HFFc6 (cell line): ENCODE measurements around the gene RCL1. TPM values are rescaled to one million over a fixed set of nuclear protein-coding genes. Genes with fewer than 3 reads are reported as not detected.

Source experiments
- DNase-seq: peaks from one replicate; pipeline ENCODE4 v3.0.0-alpha.2; 2018
- H3K27ac Mint-ChIP-seq: 2 replicates; pipeline ENCODE4 v1.8.0; 2020; ENCODE audit warnings: mild to moderate bottlenecking, mixed read lengths
- H3K27me3 Mint-ChIP-seq: 2 replicates; pipeline ENCODE4 v1.8.0; 2021; ENCODE audit warnings: mild to moderate bottlenecking, moderate library complexity, mixed read lengths; ENCODE audit not compliant: insufficient read depth
- H3K36me3 Mint-ChIP-seq: 2 replicates; pipeline ENCODE4 v1.8.0; 2021; ENCODE audit warnings: low read depth, mixed read lengths
- H3K4me1 Mint-ChIP-seq: 2 replicates; pipeline ENCODE4 v1.8.0; 2020; ENCODE audit warnings: low read depth, mixed read lengths
- H3K4me3 Mint-ChIP-seq: 2 replicates; pipeline ENCODE4 v1.8.0; 2020; ENCODE audit warnings: mild to moderate bottlenecking, moderate library complexity, mixed read lengths
- H3K9me3 Mint-ChIP-seq: 2 replicates; pipeline ENCODE4 v1.8.0; 2020; ENCODE audit warnings: mild to moderate bottlenecking, mixed read lengths
- CTCF ChIP-seq: fragments of 200-600 bp; sonication (generic); IDR thresholded peaks from 2 replicates; pipeline ENCODE4 v1.5.0; 2021; ENCODE audit warnings: antibody characterized with exemption, mild to moderate bottlenecking
- total RNA-seq, 6 experiments: library from RNA; stranded (reverse); fragmentation: NEBNext Ultra II Directional; extraction: Animal tissue kit (Norgen Biotek cat#: 25700); gene quantifications; 2 replicates in 1 of 6; 3 replicates in 5 of 6; pipeline ENCODE4 v1.2.3, GENCODE V29; 2021

The RCL1 gene
- total RNA-seq, 6 experiments from 2014 or later = 7.4 to 9.8 (median 8.1) TPM

DNA sequence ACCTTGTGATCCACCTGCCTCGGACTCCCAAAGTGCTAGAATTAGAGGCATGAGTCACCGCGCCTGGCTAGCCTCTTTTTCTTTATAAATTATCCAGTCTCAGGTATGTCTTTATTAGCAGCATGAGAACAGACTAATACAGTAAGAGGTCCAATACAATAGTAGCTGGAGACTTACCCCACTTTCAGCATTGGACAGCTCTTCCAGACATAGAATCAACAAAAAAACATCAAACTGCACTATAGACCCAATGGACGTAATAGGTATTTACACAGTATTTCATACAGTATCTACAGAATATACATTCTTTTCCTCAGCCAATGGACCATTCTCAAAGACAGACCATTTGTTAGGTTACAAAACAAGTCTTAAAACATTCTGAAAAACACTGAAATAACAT is 6.1 kb upstream of the RCL1 start:
- Mint-ChIP-seq H3K9me3 (no peaks in the 10 kb centered on the region), H3K36me3 (no peaks in the 10 kb centered on the region), H3K27ac (no peak overlapping the region), H3K4me3 (no peak overlapping the region), H3K4me1 (peaks cover under 1% of the 10 kb centered on the region), H3K27me3 (peaks cover 13% of the 10 kb centered on the region)
- no peak for DNase-seq
- no peak for TF ChIP-seq CTCF

DNA sequence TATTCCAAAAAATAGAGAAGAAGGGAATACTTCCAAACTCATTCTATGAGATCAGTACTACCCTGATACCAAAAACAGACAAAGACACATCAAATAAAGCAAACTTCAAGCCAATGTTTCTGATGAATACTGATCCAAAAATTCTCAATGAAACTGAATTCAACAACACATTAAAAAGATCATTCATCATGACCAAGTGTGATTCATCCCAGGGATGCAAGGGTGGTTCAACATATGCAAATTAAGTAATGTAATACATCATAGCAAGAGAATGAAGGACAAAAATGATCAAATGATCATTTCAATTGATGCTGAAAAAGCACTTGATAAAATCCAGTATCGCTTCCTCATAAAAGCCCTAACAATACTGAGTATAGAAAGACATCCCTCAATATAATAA is 4.9 kb upstream of the RCL1 start:
- Mint-ChIP-seq H3K36me3 (no peaks in the 10 kb centered on the region), H3K27ac (no peak overlapping the region), H3K27me3 (peaks cover 13% of the 10 kb centered on the region), H3K4me1 (peaks cover 8% of the 10 kb centered on the region), H3K4me3 (no peak overlapping the region), H3K9me3 (no peaks in the 10 kb centered on the region)
- no peak for TF ChIP-seq CTCF
- no peak for DNase-seq

GRCh38 chr9:4788703-4789102 is 4.0 kb upstream of the RCL1 start:
- Mint-ChIP-seq H3K9me3 (no peaks in the 10 kb centered on the region), H3K36me3 (no peaks in the 10 kb centered on the region), H3K27ac (no peak overlapping the region), H3K27me3 (peaks cover 6% of the 10 kb centered on the region), H3K4me3 (no peak overlapping the region), H3K4me1 (peaks cover 9% of the 10 kb centered on the region)
- no peak for DNase-seq
- TF ChIP-seq CTCF = no peak

DNA sequence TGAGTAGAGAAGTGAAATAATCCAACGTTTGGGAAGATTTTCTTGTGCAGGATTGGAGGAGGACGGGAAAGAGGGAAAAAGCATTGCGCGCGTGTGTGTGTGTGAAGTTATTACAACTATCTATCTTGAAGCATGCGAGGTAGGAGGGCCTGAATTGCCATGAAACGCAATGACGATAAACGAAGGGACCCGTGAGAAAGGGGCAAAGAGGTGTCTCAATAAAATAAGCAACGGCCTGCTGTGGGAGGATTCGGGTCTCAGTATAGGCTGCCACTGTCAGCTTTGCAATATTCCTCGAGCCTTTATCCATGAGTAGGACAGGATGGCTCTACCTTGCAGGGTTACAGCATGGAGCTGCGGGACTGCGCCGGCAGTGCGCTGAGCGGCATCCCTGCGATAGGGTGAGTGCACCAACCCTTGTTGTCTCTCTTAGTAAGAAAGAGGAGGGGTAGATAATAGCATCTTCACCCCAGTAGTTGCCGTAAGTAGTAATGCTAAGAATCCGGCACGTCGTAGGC is 631 bp upstream of the RCL1 start:
- Mint-ChIP-seq H3K36me3 (no peaks in the 10 kb centered on the region), H3K4me3 (peak overlapping the region; percentile 99), H3K27me3 (no peaks in the 10 kb centered on the region; the same call in 1 of the 2 replicates), H3K27ac (peak overlapping the region; percentile 47), H3K9me3 (no peaks in the 10 kb centered on the region), H3K4me1 (peaks cover 20% of the 10 kb centered on the region)
- DNase-seq = no peak
- TF ChIP-seq CTCF = no peak

DNA sequence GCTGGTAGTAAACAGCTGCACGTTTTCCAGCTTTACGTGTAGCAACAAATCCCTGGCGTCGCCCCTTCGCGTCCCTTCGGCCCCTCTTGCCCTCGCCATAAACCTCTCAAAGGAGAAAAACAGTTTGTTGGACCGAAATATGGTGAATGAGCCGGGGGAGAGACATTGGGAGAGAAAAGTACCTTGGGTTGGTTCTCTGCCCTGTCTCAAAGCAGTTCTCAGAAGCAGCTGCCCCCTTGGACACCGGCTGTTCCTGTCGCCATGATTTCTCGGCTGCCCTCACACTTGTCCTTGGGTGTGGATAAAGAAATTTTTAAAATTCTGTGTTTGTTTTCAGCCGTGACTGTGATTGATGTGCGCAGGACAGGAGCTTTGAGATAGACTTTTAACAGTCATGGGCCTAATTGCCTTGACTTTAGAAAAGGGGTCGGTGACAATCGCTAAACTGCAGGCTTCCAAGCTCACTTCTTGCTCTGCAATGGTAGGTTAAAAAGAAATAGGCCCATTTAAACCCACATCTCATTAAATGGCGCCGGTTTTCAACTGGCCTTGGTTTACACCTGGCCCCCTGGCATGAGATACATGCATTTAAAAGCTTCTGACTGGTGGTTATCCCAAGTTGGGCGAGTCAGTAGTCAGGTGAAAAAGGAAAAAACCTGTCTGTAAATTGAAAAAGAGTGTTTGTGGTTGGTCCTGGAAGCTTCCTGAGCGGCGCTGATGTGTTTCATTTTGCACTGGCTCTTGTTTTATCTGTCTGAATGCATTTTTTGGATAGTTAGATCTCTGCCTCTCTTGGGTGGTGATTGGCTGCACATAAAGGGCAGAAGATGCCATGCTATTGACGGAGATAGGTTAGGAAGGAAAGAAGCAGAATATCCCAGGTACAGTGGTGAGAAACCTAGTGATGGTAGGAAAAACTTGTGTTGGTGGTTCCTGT is 983 bp downstream of the RCL1 start:
- Mint-ChIP-seq H3K4me3 (peak overlapping the region; percentile 99), H3K36me3 (no peaks in the 10 kb centered on the region), H3K9me3 (no peaks in the 10 kb centered on the region), H3K27me3 (no peaks in the 10 kb centered on the region), H3K4me1 (peaks cover 20% of the 10 kb centered on the region), H3K27ac (peak overlapping the region; percentile 65)
- no peak for TF ChIP-seq CTCF
- DNase-seq = no peak
